Measurements from ENCODE around the gene SERTAD3. TPM values are rescaled to one million over a fixed set of nuclear protein-coding genes. Genes with fewer than 3 reads are reported as not detected.
"Not testable (repeated sequence)": the region's sequence is repeated elsewhere in the genome, so short reads cannot be mapped to it uniquely, and the experiment has no call there.

The SERTAD3 gene
- total RNA-seq, 1 donor from 2014 or later: 18.8 TPM

DNA sequence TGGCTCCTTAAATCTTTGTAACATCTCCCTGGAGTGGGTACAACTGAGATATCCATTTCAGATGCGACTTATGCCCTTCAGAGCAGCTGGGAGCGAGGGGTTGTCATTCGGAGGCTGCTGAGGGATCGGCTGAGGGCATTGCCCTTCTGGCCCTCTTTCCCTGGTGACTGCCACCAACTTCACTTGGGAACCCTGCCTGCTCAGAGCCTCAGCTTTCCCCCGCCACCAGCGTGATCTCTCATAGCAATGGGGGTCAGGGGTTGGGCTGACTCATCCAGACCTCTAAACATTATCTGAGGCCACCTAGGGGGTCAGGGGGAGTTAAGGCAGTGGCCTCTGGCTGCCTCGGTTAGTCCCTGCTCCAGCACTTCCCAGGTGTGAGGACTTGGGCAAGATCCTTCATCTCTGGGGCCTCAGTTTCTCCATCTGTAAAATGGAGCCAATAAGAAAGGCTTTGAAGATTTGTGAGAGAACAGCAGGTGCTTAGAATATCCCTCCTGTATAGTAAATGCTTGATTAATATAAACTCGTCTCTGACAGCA, 32.1 kb downstream of the SERTAD3 start:
- no peak for DNase-seq (ENCODE audit: extremely low read depth, low read depth, low spot score)

DNA sequence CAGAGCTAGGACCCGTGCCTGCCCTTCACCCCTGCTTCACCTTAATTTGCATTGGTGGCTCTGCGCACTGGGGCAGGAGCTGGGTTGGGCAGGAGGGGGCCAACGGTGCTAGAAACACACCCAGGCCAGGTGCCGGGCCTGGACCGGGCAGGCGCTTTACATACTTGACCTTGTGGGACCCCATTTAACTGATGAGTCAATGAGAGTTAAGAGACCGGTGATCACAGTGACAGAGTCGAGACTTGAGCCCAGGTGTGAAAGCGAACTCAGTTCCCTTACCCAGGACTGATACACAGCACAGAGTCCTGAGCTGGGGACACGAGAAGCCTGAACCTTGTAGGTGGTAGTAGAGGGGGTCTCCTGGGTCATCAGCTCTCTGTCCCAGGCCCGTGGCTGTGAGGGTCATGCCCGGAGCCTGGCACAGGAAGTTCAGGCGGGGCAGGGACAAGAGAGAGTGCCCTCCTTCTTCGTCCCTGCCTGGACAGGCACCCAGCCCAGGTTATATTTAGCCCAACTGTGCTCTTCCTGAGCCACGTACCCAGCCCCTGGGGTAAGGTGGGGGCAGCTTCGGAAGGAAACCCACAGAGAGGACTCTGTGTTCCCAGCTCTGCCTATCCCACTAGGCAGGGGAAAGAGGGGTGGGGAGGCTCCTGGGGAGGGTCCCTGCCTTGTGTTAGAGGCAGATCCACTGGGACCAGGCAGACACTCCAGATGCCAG, 32.9 kb downstream of the SERTAD3 start:
- no peak for DNase-seq (ENCODE audit: extremely low read depth, low read depth, low spot score)

DNA sequence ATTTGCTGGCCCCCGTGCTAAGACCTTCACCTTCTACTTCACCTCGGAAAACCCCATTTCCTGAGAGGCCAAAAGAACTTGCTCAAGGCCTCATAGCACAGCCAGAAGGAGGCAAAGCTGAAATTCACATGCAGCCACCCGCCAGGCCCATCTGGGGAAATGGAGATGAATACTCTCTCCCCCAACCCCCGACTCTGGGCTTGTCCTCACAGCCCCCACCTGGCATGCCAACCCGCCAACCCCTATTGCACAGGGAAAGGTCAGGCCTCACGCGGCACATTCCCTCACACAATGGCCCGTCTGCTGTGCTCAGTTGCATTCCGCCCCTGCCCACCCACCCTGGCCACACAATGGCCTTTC, 34.1 kb downstream of the SERTAD3 start:
- DNase-seq (ENCODE audit: extremely low read depth, low read depth, low spot score): no peak

DNA sequence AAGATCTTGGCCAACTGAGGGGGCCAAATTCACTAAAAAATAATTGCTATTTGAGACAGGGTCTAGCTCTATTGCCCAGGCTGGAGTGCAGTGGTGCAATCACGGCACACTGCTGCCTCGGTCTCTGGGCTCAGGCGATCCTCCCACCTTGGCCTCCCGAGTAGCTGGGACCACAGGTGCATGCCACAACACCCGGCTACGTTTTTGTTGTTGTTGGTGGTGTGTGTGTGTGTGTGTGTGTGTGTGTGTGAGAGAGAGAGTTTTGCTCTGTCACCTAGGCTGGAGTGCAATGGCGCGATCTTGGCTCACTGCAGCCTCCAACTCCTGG, 35.6 kb downstream of the SERTAD3 start:
- not testable (repeated sequence) for DNase-seq (ENCODE audit: extremely low read depth, low read depth, low spot score)

DNA sequence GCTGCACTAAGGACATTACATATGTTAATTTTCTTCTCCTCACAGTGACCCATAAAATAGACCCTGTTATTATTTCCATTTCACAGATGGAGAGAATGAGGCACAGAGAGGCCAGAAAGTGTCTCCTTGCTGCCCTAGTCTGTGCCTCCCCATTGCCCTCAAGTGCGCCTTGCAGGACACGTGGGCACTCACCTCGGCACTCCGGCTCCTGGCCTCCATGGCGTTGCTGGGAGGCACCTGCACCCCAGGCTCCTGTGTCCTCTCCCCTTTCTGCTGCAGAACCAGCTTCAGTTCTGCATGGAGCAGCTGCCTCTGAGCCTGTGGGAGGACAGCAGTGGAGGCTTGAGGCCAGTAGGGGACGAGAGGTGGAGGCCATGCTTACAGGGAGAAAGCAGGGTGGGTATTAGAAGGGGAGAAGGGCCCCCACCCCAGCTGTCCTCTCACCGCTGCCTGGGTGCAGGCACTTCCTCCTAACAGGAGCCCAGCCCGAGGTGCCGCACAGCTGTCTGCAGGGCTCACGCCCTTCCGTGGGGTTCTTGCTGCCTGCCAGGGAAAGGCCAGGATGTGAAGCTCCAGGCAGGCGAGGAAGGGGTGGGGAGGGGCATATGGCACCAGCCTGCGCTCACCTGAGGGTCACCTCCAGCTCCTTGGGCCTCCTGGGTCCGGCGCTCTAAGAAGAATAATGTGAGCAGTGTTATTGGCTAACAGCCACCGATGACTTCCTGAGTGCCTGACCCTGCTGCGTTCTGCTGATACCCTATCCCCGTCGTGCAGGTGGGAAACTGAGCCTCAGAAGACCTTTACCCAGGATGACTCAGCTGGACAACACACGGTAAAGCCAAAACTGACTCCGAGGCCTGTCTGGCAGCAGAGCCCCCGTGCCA, 36.2 kb downstream of the SERTAD3 start:
- DNase-seq (ENCODE audit: extremely low read depth, low read depth, low spot score): no peak

DNA sequence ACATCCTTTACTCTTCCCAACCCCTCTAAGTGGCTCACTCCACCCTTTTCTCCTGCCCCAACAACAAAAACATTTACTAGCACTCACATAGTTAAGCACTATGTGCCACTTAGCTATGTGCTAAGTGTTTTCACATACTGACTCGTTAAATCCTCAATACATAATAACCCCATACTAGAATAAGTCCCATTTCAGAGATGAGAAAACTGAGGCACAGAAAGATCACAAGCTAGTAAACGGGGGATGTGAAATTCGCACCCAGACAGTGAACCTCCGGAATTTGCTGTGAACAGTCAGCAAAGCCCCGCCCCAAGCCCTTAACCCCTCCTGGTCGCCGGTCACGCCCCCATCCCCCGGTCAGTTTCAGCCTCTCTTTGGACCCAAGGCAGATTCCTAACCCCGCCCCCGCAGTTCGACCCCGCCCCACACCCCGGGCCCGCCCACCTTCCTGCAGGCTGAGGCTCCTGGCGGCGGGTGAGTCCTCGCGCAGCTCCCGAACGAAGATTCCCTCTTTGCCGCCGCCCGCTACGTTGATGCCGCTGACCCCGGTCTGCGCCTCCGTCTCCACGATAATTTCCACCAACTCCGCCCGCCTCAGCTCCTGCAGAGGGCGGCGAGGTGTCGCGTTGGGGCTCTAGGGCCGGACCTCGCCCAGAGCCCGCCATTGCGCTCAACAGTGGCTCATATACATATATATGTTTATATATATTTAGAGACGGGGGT, 40.7 kb downstream of the SERTAD3 start:
- DNase-seq (ENCODE audit: extremely low read depth, low read depth, low spot score): no peak

DNA sequence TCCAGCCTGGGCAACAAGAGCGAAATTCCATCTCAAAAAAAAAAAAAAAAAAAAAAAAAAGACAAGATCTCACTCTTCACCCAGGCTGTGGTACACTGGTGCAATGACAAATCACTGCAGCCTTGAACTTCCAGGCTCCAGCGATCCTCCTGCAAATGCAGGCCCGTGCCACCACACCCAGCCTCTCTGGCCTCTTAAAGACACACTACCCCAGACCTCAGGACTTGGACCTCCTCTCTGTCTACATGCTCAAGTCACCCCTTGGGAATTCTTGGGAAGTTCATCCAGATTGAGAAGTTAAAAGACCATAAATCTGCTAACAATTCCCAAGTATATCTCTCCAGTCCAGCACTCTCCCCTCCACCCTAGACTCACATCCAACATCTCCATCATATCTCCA, 43.6 kb downstream of the SERTAD3 start:
- no peak for DNase-seq (ENCODE audit: extremely low read depth, low read depth, low spot score)

DNA sequence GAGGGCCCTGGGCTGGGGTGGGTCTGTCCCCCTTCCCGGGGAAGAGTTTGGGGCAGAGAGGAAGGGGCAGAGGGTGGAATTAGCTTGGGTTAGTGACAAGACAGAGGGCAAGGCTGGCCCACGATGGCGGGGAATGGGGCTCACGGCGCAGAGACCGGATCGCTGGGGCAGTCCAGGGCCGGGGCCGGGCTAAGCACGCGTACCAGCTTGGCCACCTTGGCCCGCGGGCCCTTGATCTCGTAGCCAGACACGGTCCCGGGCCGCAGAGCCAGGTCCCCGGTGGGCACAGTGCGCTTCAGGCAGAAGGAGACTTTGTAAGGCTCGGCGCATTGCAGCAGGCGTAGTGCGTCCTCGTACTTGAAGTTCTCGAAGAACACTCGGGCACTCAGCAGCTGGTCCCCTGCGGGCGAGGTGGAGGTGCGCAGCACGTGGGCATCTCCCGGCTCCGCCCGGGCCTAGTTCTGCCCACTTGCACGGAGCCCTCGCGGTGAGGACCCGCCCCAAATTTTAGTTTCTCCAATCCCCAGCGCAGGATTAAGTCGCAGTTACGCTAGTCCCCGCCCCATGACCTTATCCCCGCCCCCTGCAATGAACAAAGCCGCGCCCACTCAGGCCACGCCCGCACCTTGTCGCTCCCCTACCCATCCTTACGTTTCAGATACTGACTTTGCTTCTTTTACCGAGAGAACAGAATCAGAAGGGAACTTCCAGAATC, 45.6 kb downstream of the SERTAD3 start:
- DNase-seq (ENCODE audit: extremely low read depth, low read depth, low spot score): no peak

DNA sequence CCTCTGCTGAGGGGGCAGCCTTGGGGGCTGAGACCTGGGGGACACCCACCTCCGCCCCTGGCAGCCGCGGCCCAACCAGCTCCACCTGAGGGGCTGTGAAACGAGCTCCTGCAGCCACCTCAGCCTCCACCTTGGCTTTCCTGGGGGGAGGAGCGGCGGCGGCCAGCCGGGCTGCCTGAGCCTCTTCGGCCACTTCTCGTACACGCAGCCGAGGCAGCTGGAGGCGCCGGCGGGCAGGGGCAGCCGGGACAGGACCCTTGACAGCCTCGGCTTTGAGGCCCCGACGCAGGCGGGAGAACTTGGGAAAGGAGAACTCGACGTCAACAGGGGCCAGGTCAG, 46.6 kb downstream of the SERTAD3 start:
- no peak for DNase-seq (ENCODE audit: extremely low read depth, low read depth, low spot score)

DNA sequence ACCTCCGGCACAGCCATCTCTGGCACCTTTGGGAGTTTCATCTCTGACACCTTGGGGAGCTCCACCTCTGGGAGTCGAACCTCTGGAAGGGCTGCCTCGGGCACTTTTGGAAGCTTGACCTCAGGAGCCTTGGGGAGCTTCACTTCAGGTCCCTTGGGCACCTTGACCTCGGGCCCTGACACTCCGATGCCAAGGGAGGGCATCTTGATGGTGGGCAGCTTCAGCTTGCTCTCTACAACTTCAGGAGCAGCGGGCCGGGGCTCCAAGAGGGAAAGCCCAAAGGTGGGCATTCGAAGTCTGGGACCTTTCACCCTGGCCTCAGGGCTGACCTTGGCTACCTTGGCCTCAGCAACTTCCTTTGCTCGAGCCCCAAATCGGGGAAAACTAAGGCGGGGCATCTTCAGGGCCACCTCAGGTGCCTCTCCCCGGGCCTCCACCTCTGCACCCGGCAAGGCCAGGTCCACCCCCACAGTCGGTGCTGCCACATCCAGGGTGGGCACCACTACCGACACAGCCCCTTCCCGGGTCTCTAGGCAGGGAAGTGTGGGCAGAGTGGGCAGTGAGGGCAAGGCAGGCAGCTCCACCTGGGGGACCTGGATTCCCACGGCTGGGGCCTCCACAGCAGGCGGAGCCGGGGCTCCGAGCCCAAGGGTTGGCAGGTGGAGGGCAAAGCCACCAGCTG, 47.1 kb downstream of the SERTAD3 start:
- DNase-seq (ENCODE audit: extremely low read depth, low read depth, low spot score): no peak

DNA sequence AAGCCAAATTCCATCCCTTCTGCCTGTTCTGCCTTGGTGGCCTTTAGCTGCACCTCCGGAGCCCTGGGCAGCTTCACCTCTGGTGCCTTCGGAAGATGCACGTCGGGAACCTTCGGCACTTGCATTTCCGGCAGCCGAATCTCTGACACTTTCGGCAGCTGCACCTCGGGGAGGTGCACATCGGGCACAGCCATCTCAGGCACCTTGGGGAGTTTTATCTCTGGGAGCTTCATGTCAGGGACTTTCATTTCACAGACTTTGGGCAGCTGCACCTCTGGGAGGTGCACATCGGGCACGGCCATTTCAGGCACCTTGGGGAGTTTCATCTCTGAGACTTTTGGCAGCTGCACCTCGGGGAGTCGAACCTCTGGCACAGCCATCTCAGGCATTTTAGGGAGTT, 48.2 kb downstream of the SERTAD3 start:
- no peak for DNase-seq (ENCODE audit: extremely low read depth, low read depth, low spot score)

DNA sequence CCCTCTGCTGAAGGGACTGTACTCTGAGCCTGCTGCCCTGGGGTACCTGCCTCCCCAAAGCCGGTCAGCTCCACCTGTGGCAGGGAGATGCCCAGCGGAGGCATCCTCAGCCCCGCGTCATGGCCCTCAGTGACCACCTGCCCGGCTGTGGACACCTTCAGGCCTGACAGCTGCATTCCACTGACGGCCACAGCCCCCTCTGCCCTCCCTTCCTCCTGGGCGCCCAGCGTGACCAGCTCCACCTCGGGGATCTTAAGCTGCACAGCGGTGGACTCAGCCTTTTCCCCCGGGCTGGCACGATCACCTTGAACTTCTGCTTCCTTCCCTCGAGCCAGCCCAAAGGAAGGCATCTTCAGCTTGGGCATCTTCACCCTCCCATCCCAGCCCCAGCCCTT, 49.3 kb downstream of the SERTAD3 start:
- DNase-seq (ENCODE audit: extremely low read depth, low read depth, low spot score): no peak

DNA sequence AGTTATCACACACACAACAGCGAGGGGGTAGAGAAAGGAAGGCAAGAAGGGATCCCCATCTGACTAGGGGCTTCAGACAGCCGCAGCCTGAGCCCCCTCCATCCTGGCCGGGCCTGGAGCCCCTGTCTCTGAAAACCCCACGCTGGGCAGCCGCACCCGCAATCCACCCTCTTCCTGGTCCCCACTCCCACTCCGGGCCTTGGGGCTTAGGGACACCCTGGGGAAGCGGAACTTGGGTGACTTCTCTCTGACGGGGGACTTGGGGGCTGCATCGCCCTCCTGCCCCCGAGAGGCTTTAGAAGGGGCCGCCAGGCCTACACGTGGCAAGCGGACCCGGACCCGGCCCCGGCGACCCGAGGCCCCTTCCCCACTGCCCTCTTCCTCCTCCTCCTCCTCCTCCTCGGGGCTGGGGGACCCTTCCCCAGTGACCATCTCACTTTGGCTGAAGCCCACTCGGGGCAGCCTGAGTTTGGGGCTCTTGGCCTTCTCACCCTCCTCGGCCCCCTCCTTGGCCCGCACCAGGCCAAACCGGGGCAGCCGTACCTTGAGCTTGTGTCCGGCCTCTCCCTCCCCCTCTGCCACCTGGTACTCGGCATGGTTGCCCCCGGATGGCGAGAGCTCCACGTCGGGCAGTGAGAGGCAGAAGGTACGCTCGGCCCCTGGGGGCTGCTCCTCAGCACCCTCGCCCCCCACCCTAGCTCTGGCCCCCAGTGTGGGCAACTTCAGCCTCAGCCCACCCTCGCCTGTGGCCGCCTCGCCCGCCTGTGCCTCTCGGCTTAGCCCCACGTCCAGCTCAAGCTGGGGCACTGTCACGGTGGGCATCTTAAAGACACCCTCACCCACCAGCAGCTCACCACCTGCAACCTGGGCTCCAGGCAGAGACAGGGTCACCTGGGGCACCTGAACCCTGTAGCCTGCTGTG, 50.0 kb downstream of the SERTAD3 start:
- DNase-seq (ENCODE audit: extremely low read depth, low read depth, low spot score): no peak

DNA sequence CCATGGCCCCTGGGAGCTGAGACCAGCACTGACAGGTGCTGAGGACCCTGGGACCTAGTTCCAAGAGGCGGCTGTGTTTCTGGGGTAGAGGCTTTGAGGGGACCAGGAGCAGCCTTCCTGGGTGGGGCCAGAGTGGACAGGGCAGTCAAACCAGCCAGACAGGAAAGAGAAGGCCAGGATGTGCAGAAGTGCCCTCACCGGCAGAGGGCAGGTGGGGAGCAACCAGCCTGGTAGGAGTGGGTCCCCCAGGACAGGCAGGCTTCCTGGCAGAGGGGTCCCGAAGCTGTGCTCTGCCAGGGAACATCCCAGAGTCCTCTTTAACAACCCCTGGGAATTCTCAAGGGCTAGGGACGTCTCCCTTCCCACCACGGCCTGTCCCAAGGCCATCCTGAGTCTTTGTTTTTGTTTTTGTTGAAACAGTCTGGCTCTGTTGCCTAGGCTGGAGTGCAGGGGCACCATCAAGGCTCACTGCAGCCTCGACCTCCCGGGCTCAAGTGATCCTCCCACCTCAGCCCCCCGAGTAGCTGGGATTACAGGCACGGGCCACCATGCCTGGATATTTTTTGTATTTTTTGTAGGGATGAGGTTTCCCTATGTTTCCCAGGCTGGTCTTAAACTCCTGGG, 51.1 kb downstream of the SERTAD3 start:
- no peak for DNase-seq (ENCODE audit: extremely low read depth, low read depth, low spot score)

DNA sequence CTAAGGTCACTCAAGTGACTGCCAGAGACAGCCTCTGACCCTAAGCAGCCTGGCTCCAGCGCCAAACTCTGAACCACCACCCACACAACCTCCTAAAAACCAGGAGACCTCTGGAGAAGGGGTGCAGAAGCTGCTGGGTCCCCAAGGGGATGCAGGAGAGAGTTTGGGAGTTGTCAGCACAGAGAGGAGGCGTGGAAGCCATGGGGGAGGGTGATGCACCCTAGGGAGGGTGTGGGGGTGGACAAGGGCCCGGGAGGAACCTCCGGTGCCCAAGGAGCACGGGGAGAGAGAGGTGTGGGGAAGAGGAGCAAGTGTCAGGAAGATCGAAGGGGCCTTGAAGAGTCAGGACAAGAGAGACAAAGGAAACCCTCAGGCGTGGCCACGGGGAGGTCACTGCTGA, 52.0 kb downstream of the SERTAD3 start:
- no peak for DNase-seq (ENCODE audit: extremely low read depth, low read depth, low spot score)

All from glomerular endothelial cell (primary cell).